Brain microvascular endothelial cell (primary cell): Measurements from ENCODE around the gene DEFB126.
"Not testable (repeated sequence)": the region's sequence is repeated elsewhere in the genome, so short reads cannot be mapped to it uniquely, and the experiment has no call there.

ENCODE experiments used
- DNase-seq: peaks from one replicate; pipeline ENCODE4 v3.0.0-alpha.2; 2020
- H3K27ac ChIP-seq: fragments of 250-450 bp; sonication (Bioruptor Pico); 2 replicates; pipeline ENCODE4 v1.5.1; 2020; ENCODE audit warnings: mild to moderate bottlenecking, moderate library complexity
- H3K27me3 ChIP-seq: fragments of 250-450 bp; sonication (Bioruptor Pico); replicated peaks from 2 replicates; pipeline ENCODE4 v1.5.1; 2020; ENCODE audit warnings: mild to moderate bottlenecking
- H3K36me3 ChIP-seq: fragments of 250-450 bp; sonication (Bioruptor Pico); replicated peaks from 2 replicates; pipeline ENCODE4 v1.5.1; 2020; ENCODE audit warnings: mild to moderate bottlenecking
- H3K4me3 ChIP-seq: 2 replicates; pipeline ENCODE4 v1.5.1; 2011; ENCODE audit warnings: low read depth, mild to moderate bottlenecking, control low read depth, low read length, moderate library complexity
- CTCF ChIP-seq: IDR thresholded peaks from 2 replicates; pipeline ENCODE4 v1.5.1; 2011; ENCODE audit warnings: low read depth, mild to moderate bottlenecking, moderate library complexity, low read length, control low read depth, inconsistent platforms; ENCODE audit errors: missing control alignments
- in situ Hi-C: cut with HindIII; loops from 2 replicates; pipeline ENCODE4 v1.10.0; 2017; ENCODE audit warnings: low sequenced_read_pairs, low pct_ligation_motif_present

Gene DEFB126

GRCh38 chr20:142290-142689, at the start of gene DEFB126:
DEFB126 (plus strand) TSS chr20:142590; CDS start chr20:142629, 39 bp downstream.
- H3K27ac ChIP-seq = no peak within 1 kb of the TSS
- no peak within 1 kb of the TSS for H3K4me3 ChIP-seq
- no peaks in the 10 kb centered on the region for H3K36me3 ChIP-seq
- H3K27me3 ChIP-seq = no peaks in the 10 kb centered on the region
- no peak for DNase-seq
- in situ Hi-C loops = no loop called here
- no peak for TF ChIP-seq CTCF

- Histone ChIP-seq H3K27me3 (no peaks in the 10 kb centered on the region), H3K27ac (no peak overlapping the region), H3K36me3 (no peaks in the 10 kb centered on the region), H3K4me3 (no peak overlapping the region)
- in situ Hi-C loops = no loop called here
- no peak for DNase-seq
- no peak for TF ChIP-seq CTCF
Observed at GRCh38 chr20:93641-94040, 48.7 kb upstream of the DEFB126 start.

- DNase-seq = no peak
- no peaks in the 10 kb centered on the region for H3K27me3 ChIP-seq
- no peak for TF ChIP-seq CTCF
- in situ Hi-C loops = no loop called here
- H3K4me3 ChIP-seq = no peak overlapping the region
- no peaks in the 10 kb centered on the region for H3K36me3 ChIP-seq
- H3K27ac ChIP-seq = no peak overlapping the region
Observed at GRCh38 chr20:95215-95614, 47.2 kb upstream of the DEFB126 start.

- H3K36me3 ChIP-seq, H3K27me3 ChIP-seq, H3K4me3 ChIP-seq, H3K27ac ChIP-seq, DNase-seq, in situ Hi-C loops: not testable (repeated sequence)
Observed at GRCh38 chr20:97691-98090, 44.7 kb upstream of the DEFB126 start.

- Histone ChIP-seq H3K36me3 (no peaks in the 10 kb centered on the region), H3K4me3 (no peak overlapping the region), H3K27ac (no peak overlapping the region), H3K27me3 (no peaks in the 10 kb centered on the region)
- no peak for DNase-seq
- in situ Hi-C loops = no loop called here
- TF ChIP-seq CTCF = no peak
Observed at GRCh38 chr20:101975-102374, 40.4 kb upstream of the DEFB126 start.

GRCh38 chr20:103456-103855, 38.9 kb upstream of the DEFB126 start:
- H3K27ac ChIP-seq = no peak overlapping the region
- in situ Hi-C loops = no loop called here
- no peaks in the 10 kb centered on the region for H3K27me3 ChIP-seq
- H3K4me3 ChIP-seq = no peak overlapping the region
- H3K36me3 ChIP-seq = no peaks in the 10 kb centered on the region
- no peak for DNase-seq
- TF ChIP-seq CTCF = no peak
